Measurements from ENCODE around the gene ANKRD33. TPM values are rescaled to one million over a fixed set of nuclear protein-coding genes. Genes with fewer than 3 reads are reported as not detected.

ANKRD33 gene
- total RNA-seq, 1 experiment from 2014 or later: not detected

- no peak for DNase-seq (ENCODE audit: low read depth)
Measured at GRCh38 chr12:51900323-51900889, 12.5 kb downstream of the ANKRD33 start.

- DNase-seq (ENCODE audit: low read depth): no peak
Measured at GRCh38 chr12:51901121-51901817, 13.4 kb downstream of the ANKRD33 start.

GRCh38 chr12:51901881-51902280 lies 14.0 kb downstream of the ANKRD33 start:
- no peak for DNase-seq (ENCODE audit: low read depth)

GRCh38 chr12:51904951-51905470 lies 17.1 kb downstream of the ANKRD33 start:
- DNase-seq (ENCODE audit: low read depth): peak; percentile 92

GRCh38 chr12:51905471-51906429 lies 17.8 kb downstream of the ANKRD33 start:
- DNase-seq (ENCODE audit: low read depth): peak; percentile 91

- no peak for DNase-seq (ENCODE audit: low read depth)
Measured at GRCh38 chr12:51906430-51907082, 18.7 kb downstream of the ANKRD33 start.

- DNase-seq (ENCODE audit: low read depth): no peak
Measured at GRCh38 chr12:51907083-51907855, 19.4 kb downstream of the ANKRD33 start, which contains the start of gene ACVRL1. Gene ACVRL1, plus strand, starts transcription at chr12:51907504. Its CDS starts 4,971 bp downstream, at chr12:51912475.

GRCh38 chr12:51907856-51908425 lies 20.0 kb downstream of the ANKRD33 start:
- DNase-seq (ENCODE audit: low read depth): no peak

GRCh38 chr12:51908876-51909592 lies 21.1 kb downstream of the ANKRD33 start:
- no peak for DNase-seq (ENCODE audit: low read depth)

- DNase-seq (ENCODE audit: low read depth): no peak
Measured at GRCh38 chr12:51910168-51910567, 22.3 kb downstream of the ANKRD33 start.

GRCh38 chr12:51910691-51911090 lies 22.8 kb downstream of the ANKRD33 start:
- DNase-seq (ENCODE audit: low read depth): no peak

GRCh38 chr12:51911307-51911706 lies 23.4 kb downstream of the ANKRD33 start:
- no peak for DNase-seq (ENCODE audit: low read depth)

GRCh38 chr12:51911788-51912711 lies 24.1 kb downstream of the ANKRD33 start:
- DNase-seq (ENCODE audit: low read depth): no peak

GRCh38 chr12:51913071-51914033 lies 25.4 kb downstream of the ANKRD33 start:
- DNase-seq (ENCODE audit: low read depth): no peak

GRCh38 chr12:51914034-51914923 lies 26.4 kb downstream of the ANKRD33 start:
- no peak for DNase-seq (ENCODE audit: low read depth)

GRCh38 chr12:51915003-51915625 lies 27.2 kb downstream of the ANKRD33 start:
- no peak for DNase-seq (ENCODE audit: low read depth)

Data from LHCN-M2 (cell line).